ENCODE measurements around the gene REV1. TPM values are rescaled to one million over a fixed set of nuclear protein-coding genes. Genes with fewer than 3 reads are reported as not detected.

Gene REV1
- total RNA-seq, 1 donor from 2014 or later: 37.1 TPM

DNA sequence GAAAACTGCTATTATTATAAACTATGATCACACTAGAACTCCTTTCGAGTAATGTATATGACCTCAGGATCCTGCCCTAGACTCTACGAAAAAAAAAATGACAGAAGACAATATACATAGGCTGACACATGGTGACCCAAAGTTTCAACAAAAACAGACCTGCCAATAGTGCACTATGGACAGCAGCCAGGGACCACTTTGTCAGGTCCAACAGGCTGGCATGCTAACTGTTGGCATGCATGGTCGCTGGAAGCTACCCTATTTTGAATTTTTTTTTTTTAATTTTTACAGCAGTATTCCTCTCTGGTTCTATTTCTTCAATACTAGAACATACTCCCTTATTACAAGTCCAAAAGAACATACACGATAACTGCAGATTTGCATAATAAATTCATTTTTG, 38.1 kb downstream of the REV1 start:
- intact Hi-C loops (cut with micrococcal nuclease): no loop called here

GRCh38 chr2:99451280-99451679, 38.5 kb downstream of the REV1 start:
- intact Hi-C loops (cut with micrococcal nuclease): no loop called here

DNA sequence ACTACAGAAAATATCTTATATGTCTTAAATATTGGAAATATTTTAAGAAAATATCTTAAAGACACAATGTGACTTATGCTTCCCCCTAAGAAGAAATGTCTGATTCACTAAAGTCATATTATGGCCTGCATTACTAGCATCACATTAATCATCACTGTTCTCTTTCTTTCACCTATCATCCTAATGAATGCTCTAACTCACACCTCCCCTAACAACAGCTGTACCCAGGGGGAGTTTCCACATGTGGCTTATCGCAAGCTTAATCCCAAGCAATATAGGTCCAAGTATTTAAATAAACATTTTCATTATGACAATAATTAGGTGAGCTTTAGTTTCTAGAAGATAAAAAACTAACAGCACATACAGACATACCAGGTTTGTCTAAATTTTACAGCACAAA, 39.6 kb downstream of the REV1 start:
- intact Hi-C loops (cut with micrococcal nuclease): no loop called here

DNA sequence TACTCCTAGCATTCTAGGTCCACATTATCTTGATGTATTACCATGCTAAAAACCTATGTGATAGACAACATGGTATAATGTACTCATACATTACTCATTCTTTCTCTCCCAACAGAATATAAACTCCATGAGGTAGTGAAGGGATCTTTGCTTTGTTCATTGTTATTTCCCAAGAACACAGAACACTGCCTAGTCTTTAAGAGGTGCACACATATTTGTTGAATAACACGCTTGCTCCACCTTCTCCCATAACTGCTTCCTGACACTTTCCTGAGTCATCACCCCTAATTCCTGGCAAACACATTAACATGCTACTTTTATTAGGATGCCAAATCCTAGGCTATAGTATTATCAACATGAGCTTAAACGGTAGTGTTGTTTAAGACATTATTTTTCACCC, 41.3 kb downstream of the REV1 start:
- intact Hi-C loops (cut with micrococcal nuclease): no loop called here

DNA sequence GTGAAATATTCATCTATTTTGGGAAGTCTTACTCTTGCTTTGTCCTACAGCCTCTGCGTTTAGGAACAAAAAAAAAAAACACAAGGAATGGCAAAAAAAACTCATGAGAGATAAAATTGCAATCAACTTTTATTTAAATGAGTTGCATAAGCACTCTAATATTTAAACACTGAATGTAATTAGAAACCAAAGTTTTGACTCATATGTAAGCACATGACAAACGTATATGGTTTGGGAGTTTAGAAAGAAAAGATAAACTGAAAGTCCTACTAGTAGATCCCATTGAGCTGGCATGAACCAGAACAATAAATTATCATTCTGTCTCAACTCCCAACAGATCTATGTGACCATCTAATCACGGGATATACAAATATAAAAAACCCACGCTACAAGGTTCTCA, 44.8 kb downstream of the REV1 start:
- intact Hi-C loops (cut with micrococcal nuclease): no loop called here

GRCh38 chr2:99444222-99444621, 45.6 kb downstream of the REV1 start:
- intact Hi-C loops (cut with micrococcal nuclease): loop anchor here (5.0 kb wide), 1 partner anchor 43 kb away; no protein-coding TSS in a partner anchor

- intact Hi-C loops (cut with micrococcal nuclease): loop anchor here (5.0 kb wide), 1 partner anchor 44 kb away; no protein-coding TSS in a partner anchor
These were observed 47.0 kb downstream of the REV1 start for GRCh38 chr2:99442837-99443236.

DNA sequence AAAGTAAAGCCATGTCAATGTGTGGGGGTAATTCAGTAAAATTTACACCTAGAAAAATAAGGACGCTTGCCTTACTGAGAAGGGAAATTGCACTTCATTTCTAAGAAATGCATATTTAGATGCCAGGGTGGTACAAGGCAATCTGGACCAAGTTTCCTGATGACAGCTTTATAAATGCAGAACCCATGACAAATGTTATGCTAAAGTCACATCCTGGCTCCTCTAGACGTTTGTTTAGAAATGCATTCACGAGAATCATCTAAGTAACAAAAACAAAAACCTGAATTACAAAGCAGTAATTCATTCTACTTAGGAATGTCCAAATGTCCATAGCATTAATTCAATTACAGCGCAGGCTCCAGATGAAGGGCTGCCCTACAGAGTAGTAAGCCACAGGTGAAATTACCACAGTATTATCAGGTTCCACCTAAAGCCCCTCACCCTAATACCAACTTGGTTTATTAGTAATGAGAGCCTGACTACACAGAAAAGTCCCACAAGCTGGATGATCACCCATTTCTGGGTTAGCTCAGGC, 49.8 kb downstream of the REV1 start:
- intact Hi-C loops (cut with micrococcal nuclease): loop anchor here (5.0 kb wide), 1 partner anchor 47 kb away; no protein-coding TSS in a partner anchor

DNA sequence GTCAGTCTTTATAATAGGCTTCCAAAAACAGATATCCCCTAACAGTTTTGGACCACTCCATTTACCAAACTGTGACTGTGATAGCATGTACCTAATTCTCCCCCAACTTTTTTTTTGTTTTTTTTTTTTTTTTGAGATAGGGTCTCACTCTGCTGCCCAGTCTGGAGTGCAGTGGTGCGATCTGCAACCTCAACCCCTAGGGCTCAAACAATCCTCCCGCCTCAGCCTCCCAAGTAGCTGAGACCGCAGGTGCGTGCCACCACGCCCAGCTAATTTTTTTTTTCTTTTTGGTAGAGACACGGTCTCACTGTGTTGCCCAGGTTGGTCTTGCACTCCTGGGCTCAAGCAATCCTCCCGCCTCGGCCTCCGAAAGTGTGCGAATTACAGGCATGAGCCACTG, 52.9 kb downstream of the REV1 start:
- intact Hi-C loops (cut with micrococcal nuclease): no loop called here

- intact Hi-C loops (cut with micrococcal nuclease): no loop called here
These were observed 56.5 kb downstream of the REV1 start for GRCh38 chr2:99433340-99433739.

DNA sequence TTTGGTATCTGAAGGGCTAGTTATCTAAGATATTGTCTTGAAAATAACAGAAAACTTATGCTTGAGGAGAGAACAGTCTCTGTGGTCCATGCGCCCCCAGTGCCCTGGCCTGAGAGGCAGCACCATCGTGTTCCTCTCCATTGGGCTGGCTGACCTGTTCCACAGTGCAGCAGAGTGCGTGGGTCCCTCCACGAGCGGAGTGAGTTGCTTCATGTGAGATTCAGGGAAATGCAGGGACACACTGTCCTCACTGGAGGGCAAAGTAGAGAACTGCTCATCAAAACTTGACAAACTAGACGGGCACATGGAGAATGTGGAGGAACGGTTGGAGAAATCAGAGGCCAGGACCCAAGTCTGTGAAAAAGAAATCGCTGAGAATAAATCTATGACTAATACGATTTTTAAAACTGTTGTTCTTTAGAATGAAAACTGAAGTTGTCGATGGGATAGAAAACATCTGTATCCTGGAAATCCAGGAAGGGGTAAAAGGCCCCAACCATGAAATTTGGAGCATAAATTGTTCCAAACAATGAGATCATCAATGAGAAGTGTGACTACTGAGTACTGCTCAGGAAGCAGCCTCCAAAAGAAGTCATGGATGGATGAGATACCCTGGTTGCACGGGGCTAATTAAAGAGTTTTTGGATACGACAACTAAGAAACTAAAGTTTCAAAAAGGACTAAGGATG, 58.1 kb downstream of the REV1 start:
- intact Hi-C loops (cut with micrococcal nuclease): no loop called here

GRCh38 chr2:99430614-99431291, 59.1 kb downstream of the REV1 start:
- intact Hi-C loops (cut with micrococcal nuclease): no loop called here

DNA sequence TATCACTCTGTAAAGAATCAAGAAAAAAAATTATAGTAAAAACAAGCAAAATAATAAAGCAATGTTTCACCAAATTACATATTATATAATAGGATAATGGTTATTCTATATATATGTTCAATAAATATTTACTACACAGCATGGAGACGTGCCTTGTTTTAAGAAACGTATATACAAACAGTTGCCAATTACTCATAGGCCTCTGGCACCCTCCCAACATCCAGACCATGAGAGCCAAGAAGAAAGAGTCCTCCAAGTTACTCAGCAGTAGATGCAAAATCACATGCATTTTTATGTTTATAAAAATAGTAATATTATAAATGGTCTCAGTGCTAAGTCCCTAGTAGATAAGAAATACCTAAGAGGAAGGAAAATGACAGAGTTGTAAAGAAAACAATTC, 64.8 kb downstream of the REV1 start:
- intact Hi-C loops (cut with micrococcal nuclease): no loop called here

GRCh38 chr2:99424371-99424770, 65.4 kb downstream of the REV1 start:
- intact Hi-C loops (cut with micrococcal nuclease): no loop called here

DNA sequence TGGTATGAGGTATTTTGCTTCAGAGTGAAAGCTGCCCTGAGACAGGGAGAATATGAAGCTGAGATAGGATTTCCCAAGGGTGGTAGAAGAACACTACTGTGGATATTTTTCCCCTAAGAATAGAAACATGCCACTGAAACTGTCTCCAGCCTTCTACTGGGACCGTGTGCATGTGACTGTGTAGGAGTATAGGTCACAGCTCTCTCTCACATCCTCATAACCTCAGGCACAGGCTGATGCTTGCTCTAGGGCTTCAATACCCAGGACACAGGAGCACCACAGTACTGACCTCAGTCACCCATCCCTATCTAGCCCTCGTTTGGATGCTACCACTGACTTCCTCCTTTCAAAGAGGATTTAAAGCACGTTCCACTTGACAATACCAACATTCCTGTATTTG, 67.2 kb downstream of the REV1 start:
- intact Hi-C loops (cut with micrococcal nuclease): no loop called here

DNA sequence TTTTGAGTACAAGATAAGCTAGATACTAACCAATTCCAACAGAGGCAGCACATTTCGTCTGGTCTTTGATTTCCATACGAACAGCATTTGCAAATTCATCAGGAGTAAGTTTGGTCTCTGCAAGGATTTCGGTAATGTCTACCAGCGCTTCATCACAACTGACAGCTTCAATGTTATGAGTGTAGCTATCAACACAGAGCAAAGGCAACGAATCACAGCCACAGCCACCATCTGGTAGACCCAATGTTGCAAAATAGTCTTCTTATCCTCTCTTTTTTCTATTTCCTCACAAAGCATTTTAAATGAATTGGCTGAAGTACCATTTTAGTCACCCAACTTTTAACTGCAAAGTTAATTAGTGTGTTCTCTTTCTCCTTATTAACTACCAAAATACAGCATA, 68.3 kb downstream of the REV1 start:
- intact Hi-C loops (cut with micrococcal nuclease): no loop called here

- intact Hi-C loops (cut with micrococcal nuclease): no loop called here
These were observed 69.0 kb downstream of the REV1 start for GRCh38 chr2:99420751-99421299.

DNA sequence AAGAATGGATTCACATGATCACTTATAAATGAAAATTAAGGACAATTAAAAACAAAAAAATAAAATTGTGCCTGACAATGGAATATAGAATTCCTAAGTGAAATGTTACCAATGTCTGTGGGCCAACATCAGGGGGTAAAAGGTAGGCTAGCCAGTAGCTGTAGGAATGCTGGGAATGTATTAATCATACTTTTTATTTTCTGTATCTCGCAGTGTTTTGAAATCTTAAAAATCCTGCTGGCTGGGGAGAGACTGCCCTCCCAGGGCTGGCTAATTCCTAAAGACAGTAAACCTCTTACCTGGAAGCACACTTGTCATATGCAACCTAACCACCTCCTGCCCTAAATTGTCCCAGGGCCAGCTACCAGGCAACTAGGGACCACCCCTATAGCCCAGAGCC, 69.8 kb downstream of the REV1 start:
- intact Hi-C loops (cut with micrococcal nuclease): no loop called here

GRCh38 chr2:99417396-99417795, 72.4 kb downstream of the REV1 start:
- intact Hi-C loops (cut with micrococcal nuclease): no loop called here

DNA sequence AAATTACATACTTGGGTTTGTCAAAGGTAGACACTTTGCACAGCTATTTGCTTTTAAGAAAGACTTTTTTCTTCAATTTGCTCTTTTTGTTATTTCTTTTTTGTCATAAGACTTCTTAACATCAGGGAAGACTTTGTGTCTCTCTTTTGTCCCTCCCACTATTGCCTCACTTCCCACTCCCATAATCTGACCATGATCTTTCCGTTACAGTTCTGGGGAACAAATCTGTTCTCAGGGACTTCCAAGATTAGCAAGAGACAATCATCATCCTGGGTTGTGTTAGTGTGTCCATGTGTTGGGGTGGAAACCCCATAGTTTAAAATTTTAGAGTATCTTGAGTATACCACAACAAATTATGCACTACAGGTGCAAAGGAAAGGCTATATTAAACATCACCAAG, 75.3 kb downstream of the REV1 start:
- intact Hi-C loops (cut with micrococcal nuclease): no loop called here

DNA sequence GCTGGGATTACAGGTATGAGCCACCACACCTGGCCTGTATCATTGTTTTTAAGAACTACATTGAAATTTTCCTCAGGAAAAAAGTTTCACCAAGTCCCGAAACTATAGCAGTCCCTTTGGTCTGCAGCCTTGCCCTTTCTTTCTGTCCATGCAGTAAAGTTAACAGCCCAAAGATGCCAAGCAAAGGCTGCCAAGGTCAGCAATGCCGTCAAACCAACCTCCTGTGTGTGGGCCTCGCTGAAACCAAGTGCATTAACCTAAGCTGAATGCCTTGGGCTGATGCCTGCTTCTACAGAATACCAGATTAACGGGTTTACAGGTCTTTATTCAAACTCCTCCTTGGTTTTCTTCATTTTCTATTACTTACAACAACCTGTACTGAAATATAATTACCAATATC, 79.5 kb downstream of the REV1 start:
- intact Hi-C loops (cut with micrococcal nuclease): no loop called here

DNA sequence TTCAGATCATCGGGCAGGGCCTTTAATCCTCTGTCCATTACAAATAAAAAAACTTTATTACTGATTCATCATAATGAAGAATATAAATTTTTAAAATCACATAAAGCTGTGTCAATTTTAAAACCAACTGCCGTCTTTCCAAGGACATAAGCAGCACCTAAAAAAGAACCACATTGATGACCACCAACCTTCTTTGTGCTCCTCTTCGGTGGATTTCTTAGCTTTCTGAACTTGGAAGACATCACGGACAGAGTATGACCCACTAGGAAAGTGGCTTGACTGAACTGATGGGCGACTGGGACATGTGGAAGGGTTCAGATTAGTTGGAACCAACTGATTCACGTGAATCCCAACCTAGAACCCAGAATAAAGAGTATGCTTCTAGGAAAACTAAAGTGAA, 83.7 kb downstream of the REV1 start:
- intact Hi-C loops (cut with micrococcal nuclease): no loop called here
